ENCODE measurements around the gene CPLX1.

Gene CPLX1

GRCh38 chr4:850323-850945 lies 24.5 kb upstream of the CPLX1 start:
- H3K27me3 Mint-ChIP-seq, result no peaks in the 10 kb centered on the region
- H3K27ac Mint-ChIP-seq (ENCODE audit: low read depth), result no peak overlapping the region
- no peaks in the 10 kb centered on the region for H3K9me3 Mint-ChIP-seq
- ATAC-seq (replicated peaks; ENCODE audit: extremely low read depth, poor library complexity, severe bottlenecking), result no peak
- no peak for DNase-seq (ENCODE audit: low spot score in 2 of 2)
- H3K4me1 Mint-ChIP-seq, result no peaks in the 10 kb centered on the region
- peaks cover 20% of the 10 kb centered on the region for H3K36me3 Mint-ChIP-seq (ENCODE audit: insufficient read depth)
- no peak overlapping the region for H3K4me3 Mint-ChIP-seq

- Mint-ChIP-seq H3K4me3 (no peak overlapping the region), H3K4me1 (no peaks in the 10 kb centered on the region), H3K9me3 (no peaks in the 10 kb centered on the region), H3K27me3 (no peaks in the 10 kb centered on the region), H3K36me3 (ENCODE audit: insufficient read depth) (peaks cover 17% of the 10 kb centered on the region), H3K27ac (ENCODE audit: low read depth) (no peak overlapping the region)
- no peak for ATAC-seq (replicated peaks; ENCODE audit: extremely low read depth, poor library complexity, severe bottlenecking)
- DNase-seq (ENCODE audit: low spot score in 2 of 2), result no peak
These were observed 23.7 kb upstream of the CPLX1 start for GRCh38 chr4:849478-850175.

DNA sequence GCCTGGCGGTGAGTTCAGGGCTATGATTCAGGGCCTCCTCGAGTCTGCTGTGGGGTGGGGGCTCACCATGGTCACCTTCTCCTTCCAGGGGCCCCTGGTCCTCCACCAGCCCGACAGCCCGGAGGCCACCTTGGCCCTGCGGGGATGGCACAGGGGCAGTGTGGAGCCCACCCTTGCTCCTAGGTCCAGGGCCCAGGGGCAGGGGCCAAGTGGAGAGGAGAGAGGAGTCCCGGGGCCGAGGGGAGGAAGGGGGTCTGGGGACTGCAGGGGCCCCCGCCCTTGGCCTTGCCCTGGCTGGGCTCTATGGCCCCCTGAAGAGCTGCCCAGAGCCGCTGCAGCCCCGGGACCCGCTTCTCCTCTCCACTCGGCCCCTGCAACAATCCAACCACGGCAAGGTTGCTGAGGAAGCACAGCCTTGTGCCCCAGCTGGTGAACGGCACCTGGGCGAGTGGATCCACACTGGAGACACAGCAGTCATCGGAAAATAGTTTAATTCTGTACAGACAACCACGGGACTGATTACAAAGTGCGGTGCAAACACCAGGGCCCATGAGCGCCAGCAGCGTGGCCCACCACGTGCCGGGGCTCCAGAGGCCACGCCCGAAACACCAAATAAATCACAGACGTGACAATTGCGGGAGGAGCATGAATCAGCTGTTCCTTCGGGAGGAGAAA lies 23.0 kb upstream of the CPLX1 start:
- peak overlapping the region; percentile 46 for H3K27ac Mint-ChIP-seq (ENCODE audit: low read depth)
- H3K4me3 Mint-ChIP-seq, result no peak overlapping the region
- no peaks in the 10 kb centered on the region for H3K27me3 Mint-ChIP-seq
- ATAC-seq (replicated peaks; ENCODE audit: extremely low read depth, poor library complexity, severe bottlenecking), result no peak
- H3K9me3 Mint-ChIP-seq, result no peaks in the 10 kb centered on the region
- H3K36me3 Mint-ChIP-seq (ENCODE audit: insufficient read depth), result peaks cover 12% of the 10 kb centered on the region
- DNase-seq (ENCODE audit: low spot score in 2 of 2), result no peak
- no peaks in the 10 kb centered on the region for H3K4me1 Mint-ChIP-seq

DNA sequence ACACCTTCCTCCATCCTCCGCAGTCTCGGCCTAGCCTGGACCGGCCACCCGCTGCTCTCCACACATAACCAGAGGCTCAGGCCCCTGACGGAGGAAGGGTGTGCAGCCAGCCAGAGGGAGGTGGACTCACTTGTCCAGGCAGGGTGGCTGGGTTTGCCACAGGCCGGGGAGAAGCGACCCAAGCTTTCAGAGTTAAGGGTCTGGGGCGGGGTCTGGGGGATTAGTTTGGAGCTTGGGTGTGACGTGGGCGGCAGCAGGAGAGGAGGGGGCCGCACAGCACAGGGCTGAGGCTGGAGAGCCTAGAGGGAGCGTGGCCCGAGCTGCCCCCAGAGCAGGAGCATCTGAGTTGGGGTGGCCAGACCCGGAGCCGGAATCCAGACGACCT lies 22.4 kb upstream of the CPLX1 start:
- H3K27me3 Mint-ChIP-seq, result no peaks in the 10 kb centered on the region
- ATAC-seq (replicated peaks; ENCODE audit: extremely low read depth, poor library complexity, severe bottlenecking) (no peak), DNase-seq (ENCODE audit: low spot score in 2 of 2) (no peak)
- no peaks in the 10 kb centered on the region for H3K9me3 Mint-ChIP-seq
- H3K4me3 Mint-ChIP-seq, result no peak overlapping the region
- H3K27ac Mint-ChIP-seq (ENCODE audit: low read depth), result peak overlapping the region; percentile 46
- peaks cover 12% of the 10 kb centered on the region for H3K36me3 Mint-ChIP-seq (ENCODE audit: insufficient read depth)
- H3K4me1 Mint-ChIP-seq, result no peaks in the 10 kb centered on the region

DNA sequence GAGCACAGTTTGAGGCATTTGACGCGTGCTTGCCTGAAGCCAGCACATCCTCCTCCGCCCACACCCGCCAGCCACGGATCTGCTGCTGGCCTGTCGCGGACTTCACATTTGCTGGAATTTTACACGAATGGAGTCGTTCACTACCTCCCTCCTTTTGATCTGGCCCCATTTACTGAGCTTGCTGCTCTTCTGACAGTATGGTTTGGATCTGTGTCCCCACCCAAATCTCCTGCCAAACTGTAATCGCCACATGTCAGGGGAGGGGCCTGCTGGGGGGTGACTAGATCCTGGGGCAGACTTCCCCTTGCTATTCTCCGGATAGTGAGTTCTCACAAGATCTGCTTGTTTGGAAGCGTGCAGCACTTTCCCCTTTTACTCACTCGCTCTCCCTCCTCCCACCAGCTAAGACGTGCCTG lies 19.9 kb upstream of the CPLX1 start:
- Mint-ChIP-seq H3K36me3 (ENCODE audit: insufficient read depth) (peaks cover 9% of the 10 kb centered on the region), H3K27ac (ENCODE audit: low read depth) (no peak overlapping the region), H3K4me1 (no peaks in the 10 kb centered on the region), H3K4me3 (no peak overlapping the region), H3K27me3 (no peaks in the 10 kb centered on the region), H3K9me3 (no peaks in the 10 kb centered on the region)
- DNase-seq (ENCODE audit: low spot score in 2 of 2) (no peak), ATAC-seq (replicated peaks; ENCODE audit: extremely low read depth, poor library complexity, severe bottlenecking) (no peak)

- Mint-ChIP-seq H3K27me3 (no peaks in the 10 kb centered on the region), H3K36me3 (ENCODE audit: insufficient read depth) (peaks cover 8% of the 10 kb centered on the region), H3K4me1 (no peaks in the 10 kb centered on the region), H3K9me3 (no peaks in the 10 kb centered on the region), H3K4me3 (no peak overlapping the region), H3K27ac (ENCODE audit: low read depth) (no peak overlapping the region)
- ATAC-seq (replicated peaks; ENCODE audit: extremely low read depth, poor library complexity, severe bottlenecking), result no peak
- DNase-seq (ENCODE audit: low spot score in 2 of 2), result no peak
These were observed 19.4 kb upstream of the CPLX1 start for GRCh38 chr4:845233-845835.

DNA sequence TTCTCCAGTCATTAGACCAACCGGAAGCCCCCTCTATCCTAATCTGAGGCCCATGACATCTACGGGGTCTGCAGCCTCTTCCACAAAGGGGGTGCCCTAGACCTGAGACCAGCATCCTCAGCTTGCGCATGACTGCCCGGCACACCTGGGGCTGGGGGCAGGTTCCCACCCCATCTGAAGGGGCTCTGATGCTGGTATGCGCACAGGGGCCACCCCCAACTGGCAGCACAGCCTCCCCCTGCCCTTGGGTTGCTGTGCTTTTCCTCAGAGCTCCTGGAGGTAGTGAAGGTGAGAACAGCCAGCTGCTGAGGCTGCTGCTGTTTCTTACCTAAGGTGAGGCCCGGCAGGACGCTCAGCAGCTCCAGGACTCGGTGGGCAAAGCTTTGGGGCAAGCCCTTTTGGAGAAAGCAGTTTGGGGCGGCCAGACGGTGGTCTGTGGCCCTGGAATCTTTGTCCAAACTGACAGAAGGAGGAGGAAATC lies 18.9 kb upstream of the CPLX1 start:
- no peak overlapping the region for H3K4me3 Mint-ChIP-seq
- no peak overlapping the region for H3K27ac Mint-ChIP-seq (ENCODE audit: low read depth)
- H3K9me3 Mint-ChIP-seq, result no peaks in the 10 kb centered on the region
- no peaks in the 10 kb centered on the region for H3K27me3 Mint-ChIP-seq
- H3K4me1 Mint-ChIP-seq, result peaks cover 5% of the 10 kb centered on the region
- DNase-seq (ENCODE audit: low spot score in 2 of 2) (no peak), ATAC-seq (replicated peaks; ENCODE audit: extremely low read depth, poor library complexity, severe bottlenecking) (no peak)
- peaks cover 8% of the 10 kb centered on the region for H3K36me3 Mint-ChIP-seq (ENCODE audit: insufficient read depth)

DNA sequence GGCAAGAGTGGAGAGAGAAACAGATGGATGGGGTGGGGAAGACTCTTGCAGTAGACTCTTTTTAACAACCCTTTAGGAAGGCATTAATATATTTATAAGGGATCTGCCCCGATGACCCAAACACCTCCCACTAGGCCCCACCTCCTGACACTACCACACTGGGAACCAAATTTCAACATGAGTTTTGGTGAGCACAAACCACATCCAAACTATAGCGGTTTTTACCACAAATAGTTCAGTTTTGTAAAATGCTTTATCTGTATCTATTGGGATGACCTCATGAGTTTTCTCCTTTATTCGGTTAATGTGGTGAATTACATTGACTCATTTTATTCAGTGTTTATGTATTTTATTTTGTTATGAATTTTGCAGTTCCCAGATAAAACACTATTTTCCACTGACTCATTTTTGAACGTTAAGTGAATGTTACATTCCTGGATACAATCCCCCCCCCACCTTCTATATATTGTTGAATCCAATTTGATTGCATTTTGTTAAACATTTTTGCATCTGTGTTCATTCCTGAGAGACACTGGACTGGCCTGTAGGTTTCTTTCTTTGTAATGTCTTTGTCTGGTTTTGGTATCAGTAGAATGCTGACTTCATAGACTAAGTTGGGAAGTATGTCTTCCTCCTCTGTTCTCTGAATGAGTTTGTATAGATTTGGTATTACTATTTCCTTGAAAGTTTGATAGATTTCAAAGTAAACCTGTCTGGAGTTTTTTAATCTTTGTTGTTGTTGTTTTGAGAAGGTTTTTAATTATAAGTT lies 13.9 kb upstream of the CPLX1 start:
- Mint-ChIP-seq H3K4me3 (no peak overlapping the region), H3K36me3 (ENCODE audit: insufficient read depth) (peaks cover 3% of the 10 kb centered on the region), H3K4me1 (peaks cover 9% of the 10 kb centered on the region), H3K27me3 (no peaks in the 10 kb centered on the region), H3K9me3 (peaks cover 15% of the 10 kb centered on the region), H3K27ac (ENCODE audit: low read depth) (no peak overlapping the region)
- no peak for ATAC-seq (replicated peaks; ENCODE audit: extremely low read depth, poor library complexity, severe bottlenecking)
- no peak for DNase-seq (ENCODE audit: low spot score in 2 of 2)

- H3K27me3 Mint-ChIP-seq, result no peaks in the 10 kb centered on the region
- no peak overlapping the region for H3K27ac Mint-ChIP-seq (ENCODE audit: low read depth)
- H3K4me3 Mint-ChIP-seq, result no peak overlapping the region
- DNase-seq (ENCODE audit: low spot score in 2 of 2) (no peak), ATAC-seq (replicated peaks; ENCODE audit: extremely low read depth, poor library complexity, severe bottlenecking) (no peak)
- H3K36me3 Mint-ChIP-seq (ENCODE audit: insufficient read depth), result peaks cover 3% of the 10 kb centered on the region
- peaks cover 15% of the 10 kb centered on the region for H3K4me1 Mint-ChIP-seq
- H3K9me3 Mint-ChIP-seq, result peaks cover 15% of the 10 kb centered on the region
These were observed 11.8 kb upstream of the CPLX1 start for GRCh38 chr4:837772-838171.

DNA sequence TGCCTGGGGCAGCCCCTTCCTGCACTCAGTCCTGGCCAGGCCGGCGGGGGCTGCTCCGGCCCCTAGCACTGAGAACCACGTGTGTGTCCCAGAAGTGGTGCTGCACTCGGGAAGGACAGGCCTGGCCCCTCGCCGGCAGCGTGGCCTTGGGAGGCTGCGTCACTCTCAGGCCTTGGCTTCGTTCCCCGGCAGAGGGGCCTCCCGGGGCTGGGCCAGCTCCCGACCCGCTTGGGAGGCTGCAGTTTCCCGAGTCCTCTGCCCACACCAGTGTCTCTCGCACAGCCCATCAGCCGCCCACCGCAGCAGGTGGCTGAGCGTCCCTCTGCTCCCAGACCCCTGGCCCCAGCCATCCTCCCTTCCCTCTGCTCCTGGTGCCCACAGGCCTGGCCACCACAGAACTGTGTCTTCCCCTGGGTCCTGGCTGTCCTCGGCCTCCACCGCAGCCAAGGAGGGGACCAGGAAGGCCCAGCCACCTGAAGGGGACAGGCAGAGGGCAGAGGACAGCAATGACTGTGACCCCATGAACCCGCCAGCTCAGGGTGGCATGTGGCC lies 10.9 kb upstream of the CPLX1 start:
- Mint-ChIP-seq H3K36me3 (ENCODE audit: insufficient read depth) (peaks cover 2% of the 10 kb centered on the region), H3K27ac (ENCODE audit: low read depth) (no peak overlapping the region), H3K27me3 (no peaks in the 10 kb centered on the region), H3K4me1 (peaks cover 16% of the 10 kb centered on the region), H3K4me3 (no peak overlapping the region), H3K9me3 (peaks cover 15% of the 10 kb centered on the region)
- ATAC-seq (replicated peaks; ENCODE audit: extremely low read depth, poor library complexity, severe bottlenecking) (no peak), DNase-seq (ENCODE audit: low spot score in 2 of 2) (no peak)

DNA sequence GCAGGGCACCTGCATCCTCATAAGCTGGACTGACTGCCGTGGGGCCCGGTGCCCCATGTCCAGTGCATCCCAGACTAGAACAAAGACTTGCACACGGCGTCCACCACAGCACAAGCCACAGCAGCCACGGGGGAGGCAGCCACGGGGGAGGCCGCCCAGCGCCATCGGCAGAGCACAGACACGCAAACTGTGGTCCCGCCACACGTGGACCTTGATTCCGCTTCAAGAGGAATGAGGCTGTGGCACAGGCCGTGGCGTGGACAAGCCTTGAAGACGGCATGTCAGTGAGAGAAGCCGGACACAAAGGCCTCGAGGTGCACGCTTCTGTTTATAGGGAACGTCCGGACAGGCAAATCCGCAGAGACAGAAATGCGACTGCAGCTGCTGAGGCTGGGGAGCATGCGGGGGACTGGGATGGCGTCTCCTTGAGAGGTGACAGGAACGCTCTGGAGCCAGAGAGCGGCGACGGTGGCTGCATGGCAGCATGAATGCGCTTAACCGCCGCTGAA lies 10.1 kb upstream of the CPLX1 start:
- ATAC-seq (replicated peaks; ENCODE audit: extremely low read depth, poor library complexity, severe bottlenecking) (no peak), DNase-seq (ENCODE audit: low spot score in 2 of 2) (no peak)
- Mint-ChIP-seq H3K4me1 (peaks cover 16% of the 10 kb centered on the region), H3K4me3 (no peak overlapping the region), H3K27ac (ENCODE audit: low read depth) (no peak overlapping the region), H3K27me3 (no peaks in the 10 kb centered on the region), H3K36me3 (ENCODE audit: insufficient read depth) (peaks cover 2% of the 10 kb centered on the region), H3K9me3 (peaks cover 15% of the 10 kb centered on the region)

Measured in central memory CD8-positive, alpha-beta T cell (primary cell).